Gastrocnemius medialis (tissue), 4 donors: ENCODE results near the gene AFF3.

ENCODE experiments used
- POLR2A ChIP-seq, 2 donors: fragments of 450-650 bp; IDR thresholded peaks; one replicate each; pipeline ENCODE4 v1.6.1; 2017; ENCODE audit warnings: antibody characterized with exemption in 2 of 2, mild to moderate bottlenecking in 2 of 2, moderate library complexity in 2 of 2
- TF ChIP-seq, protein P1 (sequence below), 5 experiments: fragments of 450-650 bp in 3 of 5; fragments of 200-600 bp in 2 of 5; sonication (generic) in 2 of 5; IDR thresholded peaks in 4 of 5; conservative IDR thresholded peaks in 1 of 5; 1 replicate in 4 of 5; 2 replicates in 1 of 5; pipeline ENCODE4 v1.5.1; 2016 to 2019; ENCODE audit warnings: antibody characterized with exemption in 5 of 5, mild to moderate bottlenecking in 3 of 5, moderate library complexity in 3 of 5

DNA sequence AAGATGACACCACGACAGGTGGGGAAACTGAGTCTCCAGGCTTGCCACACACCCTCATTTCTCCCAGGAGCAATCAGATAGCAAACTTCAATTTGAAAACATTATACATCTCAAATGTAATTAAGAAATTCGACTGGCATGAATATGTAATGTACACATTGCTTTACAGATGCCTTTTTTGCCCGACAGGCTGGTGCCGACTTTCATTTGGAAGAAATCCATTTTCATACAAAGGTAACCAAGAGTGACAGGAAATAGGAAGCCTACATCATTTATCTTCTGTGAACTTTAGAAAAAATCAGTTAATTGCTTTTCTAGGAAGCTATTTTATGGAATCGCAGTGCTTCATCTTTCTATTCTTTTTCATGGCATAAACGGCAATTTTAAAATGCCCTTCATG is 140.3 kb downstream of the AFF3 start:
- TF ChIP-seq POLR2A (IDR thresholded peaks at IDR 0.05), result no peak
- TF ChIP-seq, protein P1, sequence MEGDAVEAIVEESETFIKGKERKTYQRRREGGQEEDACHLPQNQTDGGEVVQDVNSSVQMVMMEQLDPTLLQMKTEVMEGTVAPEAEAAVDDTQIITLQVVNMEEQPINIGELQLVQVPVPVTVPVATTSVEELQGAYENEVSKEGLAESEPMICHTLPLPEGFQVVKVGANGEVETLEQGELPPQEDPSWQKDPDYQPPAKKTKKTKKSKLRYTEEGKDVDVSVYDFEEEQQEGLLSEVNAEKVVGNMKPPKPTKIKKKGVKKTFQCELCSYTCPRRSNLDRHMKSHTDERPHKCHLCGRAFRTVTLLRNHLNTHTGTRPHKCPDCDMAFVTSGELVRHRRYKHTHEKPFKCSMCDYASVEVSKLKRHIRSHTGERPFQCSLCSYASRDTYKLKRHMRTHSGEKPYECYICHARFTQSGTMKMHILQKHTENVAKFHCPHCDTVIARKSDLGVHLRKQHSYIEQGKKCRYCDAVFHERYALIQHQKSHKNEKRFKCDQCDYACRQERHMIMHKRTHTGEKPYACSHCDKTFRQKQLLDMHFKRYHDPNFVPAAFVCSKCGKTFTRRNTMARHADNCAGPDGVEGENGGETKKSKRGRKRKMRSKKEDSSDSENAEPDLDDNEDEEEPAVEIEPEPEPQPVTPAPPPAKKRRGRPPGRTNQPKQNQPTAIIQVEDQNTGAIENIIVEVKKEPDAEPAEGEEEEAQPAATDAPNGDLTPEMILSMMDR (IDR thresholded peaks at IDR 0.05 in 4 of 5, conservative IDR thresholded peaks at IDR 0.05 in 1 of 5), result no peak
